Measurements from ENCODE around the gene GXYLT2. TPM values are rescaled to one million over a fixed set of nuclear protein-coding genes. Genes with fewer than 3 reads are reported as not detected.

Gene GXYLT2
- total and polyA plus RNA-seq, 2 experiments from 2014 or later, result 2.0 to 5.8 TPM

GRCh38 chr3:72894976-72895552 is 7.2 kb downstream of the GXYLT2 start:
- H3K4me1 ChIP-seq (ENCODE audit: insufficient read depth), result no peaks in the 10 kb centered on the region
- H3K4me3 Mint-ChIP-seq, result no peak overlapping the region
- DNase-seq (ENCODE audit: low spot score) (no peak), ATAC-seq (no peak)
- H3K4me1 Mint-ChIP-seq, result peaks cover 11% of the 10 kb centered on the region
- no peaks in the 10 kb centered on the region for H3K79me2 ChIP-seq (replicated peaks; ENCODE audit: insufficient read depth)
- H2AFZ ChIP-seq, result no peak overlapping the region
- H3K36me3 Mint-ChIP-seq (ENCODE audit: low read depth), result no peaks in the 10 kb centered on the region
- H4K20me1 ChIP-seq (replicated peaks; ENCODE audit: insufficient read depth), result 0 out of 2 replicates have a peak, but pooled peaks cover 8% of the 10 kb centered on the region
- H3K4me3 ChIP-seq, result no peak overlapping the region
- TF ChIP-seq ZNF331 (CRISPR knock-in tag; IDR thresholded peaks at IDR 0.05; ENCODE audit: low read depth) (no peak), REST (IDR thresholded peaks at IDR 0.05; ENCODE audit: unreplicated experiment) (no peak), NANOG (IDR thresholded peaks at IDR 0.05; ENCODE audit: borderline replicate concordance) (no peak), EZH2 (IDR thresholded peaks at IDR 0.05; ENCODE audit: low read depth, unreplicated experiment) (no peak), ZNF462 (CRISPR knock-in tag; IDR thresholded peaks at IDR 0.05) (no peak), CTCF (conservative IDR thresholded peaks at IDR 0.05; ENCODE audit: low read depth in 2 of 2) (no peak), POLR2AphosphoS5 (IDR thresholded peaks at IDR 0.05; ENCODE audit: low read depth) (no peak), ZNF114 (CRISPR knock-in tag; IDR thresholded peaks at IDR 0.05) (no peak), ETS1 (IDR thresholded peaks at IDR 0.05) (no peak), JUNB (IDR thresholded peaks at IDR 0.05; ENCODE audit: unreplicated experiment) (no peak), STAT1 (IDR thresholded peaks at IDR 0.05; ENCODE audit: unreplicated experiment) (no peak), CREB1 (CRISPR knock-in tag; IDR thresholded peaks at IDR 0.05; ENCODE audit: low read depth) (no peak), EZH2phosphoT487 (IDR thresholded peaks at IDR 0.05; ENCODE audit: unreplicated experiment) (no peak)
- H3K27ac ChIP-seq (ENCODE audit: low read depth), result no peak overlapping the region
- no peaks in the 10 kb centered on the region for H3F3A ChIP-seq (replicated peaks; ENCODE audit: low read depth)
- no peak overlapping the region for H3K4me2 ChIP-seq
- peaks cover 10% of the 10 kb centered on the region; the same call in 1 of the 2 replicates for H3K27me3 ChIP-seq (ENCODE audit: insufficient read depth)
- no peaks in the 10 kb centered on the region for H3K9me2 ChIP-seq (ENCODE audit: insufficient read depth)
- no peaks in the 10 kb centered on the region for H3K36me3 ChIP-seq (ENCODE audit: insufficient read depth)
- H3K27ac Mint-ChIP-seq, result no peak overlapping the region
- peaks cover under 1% of the 10 kb centered on the region for H3K27me3 Mint-ChIP-seq (ENCODE audit: insufficient read depth, low read depth, poor library complexity)
- no peaks in the 10 kb centered on the region for H3K9me3 Mint-ChIP-seq

Measured in GM23338 (cell line).